H1 (cell line): ENCODE data around the gene NFATC1. TPM values are rescaled to one million over a fixed set of nuclear protein-coding genes. Genes with fewer than 3 reads are reported as not detected.

Experiments
- GTF2F1 ChIP-seq: IDR thresholded peaks from 2 replicates; pipeline ENCODE4 v1.6.1; 2012; ENCODE audit warnings: low read depth, low read length, improper control_type of control experiment, borderline replicate concordance
- HDAC6 ChIP-seq: IDR thresholded peaks from one replicate; pipeline ENCODE4 v1.7.1; 2012; ENCODE audit warnings: low read depth, mild to moderate bottlenecking, inconsistent platforms, low read length, moderate library complexity
- KDM4A ChIP-seq: IDR thresholded peaks from one replicate; pipeline ENCODE4 v1.7.1; 2012; ENCODE audit warnings: low read depth, mild to moderate bottlenecking, moderate library complexity, low read length, inconsistent platforms; ENCODE audit not compliant: severe bottlenecking
- NANOG ChIP-seq: IDR thresholded peaks from 2 replicates; pipeline ENCODE4 v1.6.1; 2011; ENCODE audit warnings: low read length, low read depth, mild to moderate bottlenecking, inconsistent platforms; ENCODE audit not compliant: insufficient read depth, poor library complexity, severe bottlenecking
- polyA plus RNA-seq, 7 experiments: library from polyadenylated mRNA; depleted of rRNA in 3 of 7; stranded (reverse) in 5 of 7; unstranded in 2 of 7; fragments of >200 nt in 5 of 7; fragments of 200-250 nt in 2 of 7; gene quantifications; 1 replicate in 5 of 7; 2 replicates in 1 of 7; 4 replicates in 1 of 7; pipeline versions ENCODE4 v1.2.1 to v1.2.3, GENCODE V29; 2011 to 2013; ENCODE audit warnings: missing spikeins in 2 of 7, mixed read lengths in 2 of 7
- total RNA-seq: library from RNA; stranded (reverse); fragmentation: NEBNext Ultra II Directional; extraction: Animal tissue kit (Norgen Biotek cat#: 25700); gene quantifications from 2 replicates; pipeline ENCODE4 v1.2.1, GENCODE V29; 2021
- TF ChIP-seq, protein P1 (sequence below): fragments of 300-600 bp; sonication (generic); IDR thresholded peaks from 2 replicates; pipeline ENCODE4 v1.7.1; 2012; ENCODE audit warnings: low read length, moderate library complexity, mild to moderate bottlenecking, inconsistent platforms; ENCODE audit not compliant: insufficient replicate concordance
- TF ChIP-seq, protein P2 (sequence below): IDR thresholded peaks from 2 replicates; pipeline ENCODE4 v1.6.1; 2012; ENCODE audit warnings: inconsistent platforms

The NFATC1 gene
- total and polyA plus RNA-seq, 2 of the 8 experiments (the other 6 are each of a cell fraction or from before 2014, with no cell fraction given), result 2.0 to 6.6 TPM

DNA sequence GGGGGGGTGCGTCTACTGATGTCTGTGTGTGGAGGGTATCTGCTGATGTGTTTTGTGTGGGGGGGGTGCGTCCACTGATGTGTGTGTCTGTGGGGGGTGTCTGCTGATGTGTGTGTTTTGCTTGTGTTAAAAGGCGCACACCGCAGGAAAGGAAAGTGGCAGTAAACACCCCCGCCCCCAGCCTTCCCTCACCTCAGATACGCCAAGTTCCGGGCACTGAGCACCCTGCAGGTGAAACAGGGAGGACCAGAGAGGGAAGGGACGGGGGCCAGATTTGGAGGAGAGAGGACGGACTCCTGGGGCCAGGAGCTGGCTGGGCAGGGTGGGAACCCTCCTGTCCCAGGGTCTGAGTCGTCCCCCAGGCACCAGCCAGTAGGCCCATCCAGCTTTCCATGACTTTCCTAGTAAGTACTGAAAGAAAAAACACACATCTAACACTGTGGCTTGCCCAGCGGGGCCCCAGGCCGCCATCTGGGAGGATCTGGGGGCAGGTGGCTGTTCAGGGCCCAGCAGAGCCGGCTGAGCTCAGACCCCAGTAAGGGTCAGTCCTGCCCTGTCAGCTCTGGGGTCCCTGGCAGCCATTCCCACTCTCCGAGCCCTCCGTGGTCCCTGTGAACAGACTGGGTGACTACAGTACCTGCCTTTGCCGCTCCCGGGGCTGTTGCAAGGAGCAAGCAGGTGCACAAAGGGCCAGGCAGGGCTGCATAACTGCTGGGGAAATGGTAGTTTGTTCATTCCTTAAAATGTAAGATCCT lies 126.9 kb downstream of the NFATC1 start (continued):
- TF ChIP-seq KDM4A (no peak), GTF2F1 (no peak), NANOG (no peak), HDAC6 (no peak)
- TF ChIP-seq, protein P1, sequence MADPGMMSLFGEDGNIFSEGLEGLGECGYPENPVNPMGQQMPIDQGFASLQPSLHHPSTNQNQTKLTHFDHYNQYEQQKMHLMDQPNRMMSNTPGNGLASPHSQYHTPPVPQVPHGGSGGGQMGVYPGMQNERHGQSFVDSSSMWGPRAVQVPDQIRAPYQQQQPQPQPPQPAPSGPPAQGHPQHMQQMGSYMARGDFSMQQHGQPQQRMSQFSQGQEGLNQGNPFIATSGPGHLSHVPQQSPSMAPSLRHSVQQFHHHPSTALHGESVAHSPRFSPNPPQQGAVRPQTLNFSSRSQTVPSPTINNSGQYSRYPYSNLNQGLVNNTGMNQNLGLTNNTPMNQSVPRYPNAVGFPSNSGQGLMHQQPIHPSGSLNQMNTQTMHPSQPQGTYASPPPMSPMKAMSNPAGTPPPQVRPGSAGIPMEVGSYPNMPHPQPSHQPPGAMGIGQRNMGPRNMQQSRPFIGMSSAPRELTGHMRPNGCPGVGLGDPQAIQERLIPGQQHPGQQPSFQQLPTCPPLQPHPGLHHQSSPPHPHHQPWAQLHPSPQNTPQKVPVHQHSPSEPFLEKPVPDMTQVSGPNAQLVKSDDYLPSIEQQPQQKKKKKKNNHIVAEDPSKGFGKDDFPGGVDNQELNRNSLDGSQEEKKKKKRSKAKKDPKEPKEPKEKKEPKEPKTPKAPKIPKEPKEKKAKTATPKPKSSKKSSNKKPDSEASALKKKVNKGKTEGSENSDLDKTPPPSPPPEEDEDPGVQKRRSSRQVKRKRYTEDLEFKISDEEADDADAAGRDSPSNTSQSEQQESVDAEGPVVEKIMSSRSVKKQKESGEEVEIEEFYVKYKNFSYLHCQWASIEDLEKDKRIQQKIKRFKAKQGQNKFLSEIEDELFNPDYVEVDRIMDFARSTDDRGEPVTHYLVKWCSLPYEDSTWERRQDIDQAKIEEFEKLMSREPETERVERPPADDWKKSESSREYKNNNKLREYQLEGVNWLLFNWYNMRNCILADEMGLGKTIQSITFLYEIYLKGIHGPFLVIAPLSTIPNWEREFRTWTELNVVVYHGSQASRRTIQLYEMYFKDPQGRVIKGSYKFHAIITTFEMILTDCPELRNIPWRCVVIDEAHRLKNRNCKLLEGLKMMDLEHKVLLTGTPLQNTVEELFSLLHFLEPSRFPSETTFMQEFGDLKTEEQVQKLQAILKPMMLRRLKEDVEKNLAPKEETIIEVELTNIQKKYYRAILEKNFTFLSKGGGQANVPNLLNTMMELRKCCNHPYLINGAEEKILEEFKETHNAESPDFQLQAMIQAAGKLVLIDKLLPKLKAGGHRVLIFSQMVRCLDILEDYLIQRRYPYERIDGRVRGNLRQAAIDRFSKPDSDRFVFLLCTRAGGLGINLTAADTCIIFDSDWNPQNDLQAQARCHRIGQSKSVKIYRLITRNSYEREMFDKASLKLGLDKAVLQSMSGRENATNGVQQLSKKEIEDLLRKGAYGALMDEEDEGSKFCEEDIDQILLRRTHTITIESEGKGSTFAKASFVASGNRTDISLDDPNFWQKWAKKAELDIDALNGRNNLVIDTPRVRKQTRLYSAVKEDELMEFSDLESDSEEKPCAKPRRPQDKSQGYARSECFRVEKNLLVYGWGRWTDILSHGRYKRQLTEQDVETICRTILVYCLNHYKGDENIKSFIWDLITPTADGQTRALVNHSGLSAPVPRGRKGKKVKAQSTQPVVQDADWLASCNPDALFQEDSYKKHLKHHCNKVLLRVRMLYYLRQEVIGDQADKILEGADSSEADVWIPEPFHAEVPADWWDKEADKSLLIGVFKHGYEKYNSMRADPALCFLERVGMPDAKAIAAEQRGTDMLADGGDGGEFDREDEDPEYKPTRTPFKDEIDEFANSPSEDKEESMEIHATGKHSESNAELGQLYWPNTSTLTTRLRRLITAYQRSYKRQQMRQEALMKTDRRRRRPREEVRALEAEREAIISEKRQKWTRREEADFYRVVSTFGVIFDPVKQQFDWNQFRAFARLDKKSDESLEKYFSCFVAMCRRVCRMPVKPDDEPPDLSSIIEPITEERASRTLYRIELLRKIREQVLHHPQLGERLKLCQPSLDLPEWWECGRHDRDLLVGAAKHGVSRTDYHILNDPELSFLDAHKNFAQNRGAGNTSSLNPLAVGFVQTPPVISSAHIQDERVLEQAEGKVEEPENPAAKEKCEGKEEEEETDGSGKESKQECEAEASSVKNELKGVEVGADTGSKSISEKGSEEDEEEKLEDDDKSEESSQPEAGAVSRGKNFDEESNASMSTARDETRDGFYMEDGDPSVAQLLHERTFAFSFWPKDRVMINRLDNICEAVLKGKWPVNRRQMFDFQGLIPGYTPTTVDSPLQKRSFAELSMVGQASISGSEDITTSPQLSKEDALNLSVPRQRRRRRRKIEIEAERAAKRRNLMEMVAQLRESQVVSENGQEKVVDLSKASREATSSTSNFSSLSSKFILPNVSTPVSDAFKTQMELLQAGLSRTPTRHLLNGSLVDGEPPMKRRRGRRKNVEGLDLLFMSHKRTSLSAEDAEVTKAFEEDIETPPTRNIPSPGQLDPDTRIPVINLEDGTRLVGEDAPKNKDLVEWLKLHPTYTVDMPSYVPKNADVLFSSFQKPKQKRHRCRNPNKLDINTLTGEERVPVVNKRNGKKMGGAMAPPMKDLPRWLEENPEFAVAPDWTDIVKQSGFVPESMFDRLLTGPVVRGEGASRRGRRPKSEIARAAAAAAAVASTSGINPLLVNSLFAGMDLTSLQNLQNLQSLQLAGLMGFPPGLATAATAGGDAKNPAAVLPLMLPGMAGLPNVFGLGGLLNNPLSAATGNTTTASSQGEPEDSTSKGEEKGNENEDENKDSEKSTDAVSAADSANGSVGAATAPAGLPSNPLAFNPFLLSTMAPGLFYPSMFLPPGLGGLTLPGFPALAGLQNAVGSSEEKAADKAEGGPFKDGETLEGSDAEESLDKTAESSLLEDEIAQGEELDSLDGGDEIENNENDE, result no peak
- TF ChIP-seq, protein P2, sequence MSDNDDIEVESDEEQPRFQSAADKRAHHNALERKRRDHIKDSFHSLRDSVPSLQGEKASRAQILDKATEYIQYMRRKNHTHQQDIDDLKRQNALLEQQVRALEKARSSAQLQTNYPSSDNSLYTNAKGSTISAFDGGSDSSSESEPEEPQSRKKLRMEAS, result no peak
